T1000 (cell line): ENCODE results near the gene MMAB.

Experiments
- DNase-seq: peaks from one replicate; lab custom pipeline; 2025; ENCODE audit warnings: mixed read lengths; lab: John Stamatoyannopoulos, UW

MMAB gene

GRCh38 chr12:109573029-109573913, at the start of gene MMAB, which contains the start of gene MVK:
MMAB (minus strand) TSS chr12:109573504; CDS start chr12:109573480, 24 bp downstream.
MVK (plus strand) TSS chr12:109573794; CDS start chr12:109574823, 1,029 bp downstream.
- peak; percentile 95 for DNase-seq

- no peak for DNase-seq
These were observed 48.6 kb upstream of the MMAB start for GRCh38 chr12:109621901-109622364.

GRCh38 chr12:109621211-109621694, 47.9 kb upstream of the MMAB start:
- DNase-seq: no peak

- no peak for DNase-seq
These were observed 45.8 kb upstream of the MMAB start for GRCh38 chr12:109619002-109619604.

- no peak for DNase-seq
These were observed 44.8 kb upstream of the MMAB start for GRCh38 chr12:109618082-109618481.

GRCh38 chr12:109617491-109617890, 44.2 kb upstream of the MMAB start:
- no peak for DNase-seq

- no peak for DNase-seq
These were observed 42.4 kb upstream of the MMAB start for GRCh38 chr12:109615556-109616229.

- DNase-seq: no peak
These were observed 40.5 kb upstream of the MMAB start for GRCh38 chr12:109613649-109614455.

- DNase-seq: no peak
These were observed 39.7 kb upstream of the MMAB start for GRCh38 chr12:109612975-109613502.

- DNase-seq: no peak
These were observed 38.7 kb upstream of the MMAB start for GRCh38 chr12:109612003-109612402.

GRCh38 chr12:109611223-109611622, 37.9 kb upstream of the MMAB start:
- DNase-seq: no peak

- DNase-seq: no peak
These were observed 37.2 kb upstream of the MMAB start for GRCh38 chr12:109610523-109610922.

- no peak for DNase-seq
These were observed 36.0 kb upstream of the MMAB start for GRCh38 chr12:109609342-109609741.

- DNase-seq: no peak
These were observed 35.5 kb upstream of the MMAB start for GRCh38 chr12:109608793-109609192.

- no peak for DNase-seq
These were observed 35.0 kb upstream of the MMAB start for GRCh38 chr12:109608270-109608669.

- DNase-seq: no peak
These were observed 34.3 kb upstream of the MMAB start for GRCh38 chr12:109607618-109608017.

- DNase-seq: no peak
These were observed 33.2 kb upstream of the MMAB start for GRCh38 chr12:109606320-109607028.

- DNase-seq: no peak
These were observed 32.4 kb upstream of the MMAB start for GRCh38 chr12:109605599-109606228.

- no peak for DNase-seq
These were observed 31.7 kb upstream of the MMAB start for GRCh38 chr12:109605016-109605415.

GRCh38 chr12:109604132-109604585, 30.9 kb upstream of the MMAB start:
- no peak for DNase-seq
